GM19023 (cell line): ENCODE measurements around the gene DLD.
"Not testable (repeated sequence)": the region's sequence is repeated elsewhere in the genome, so short reads cannot be mapped to it uniquely, and the experiment has no call there.

ENCODE experiments used
- ATAC-seq: cut with Tn5 transposase; IDR thresholded peaks from one replicate; pipeline ENCODE4 v1.9.1; 2021; ENCODE audit warnings: mild to moderate bottlenecking, moderate library complexity; ENCODE audit not compliant: unreplicated experiment

Gene DLD

DNA sequence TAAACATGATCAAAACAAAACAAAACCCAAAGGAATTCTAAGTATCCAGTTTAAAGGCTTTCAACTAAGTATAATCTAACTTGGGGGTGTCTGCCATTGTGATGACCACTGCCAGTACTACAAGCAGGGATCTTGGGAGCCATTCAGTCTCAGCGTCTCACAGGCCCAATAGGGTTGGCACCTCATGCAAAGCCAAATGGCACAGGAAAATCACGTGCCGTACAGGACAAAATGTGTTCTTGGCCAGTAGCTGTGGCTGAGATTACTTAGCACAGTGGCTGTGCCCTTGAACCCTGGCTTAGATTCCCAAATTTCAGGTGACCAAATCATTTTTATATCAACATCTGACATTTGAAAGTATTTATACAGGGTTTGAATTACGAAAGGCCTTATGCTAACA lies 50.0 kb downstream of the DLD start:
- no peak for ATAC-seq

DNA sequence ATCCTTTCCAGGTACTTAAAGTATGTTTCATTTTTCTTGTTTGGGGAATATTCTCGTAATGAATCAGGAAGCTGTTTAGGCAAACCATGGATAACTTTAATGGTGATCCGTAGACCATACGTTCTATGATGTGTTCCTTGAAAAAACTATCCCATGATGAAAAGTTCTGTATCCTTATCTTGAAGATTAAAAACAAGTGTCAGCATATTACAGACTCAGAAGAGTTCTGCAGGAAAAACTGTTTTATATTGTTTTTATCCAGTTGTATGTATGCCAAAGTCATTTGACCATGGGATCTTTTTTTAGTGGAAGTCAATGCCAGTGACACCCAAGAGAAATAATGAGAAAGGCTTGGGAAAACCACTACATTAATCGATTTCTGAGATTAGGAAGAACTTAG lies 52.0 kb downstream of the DLD start:
- no peak for ATAC-seq

DNA sequence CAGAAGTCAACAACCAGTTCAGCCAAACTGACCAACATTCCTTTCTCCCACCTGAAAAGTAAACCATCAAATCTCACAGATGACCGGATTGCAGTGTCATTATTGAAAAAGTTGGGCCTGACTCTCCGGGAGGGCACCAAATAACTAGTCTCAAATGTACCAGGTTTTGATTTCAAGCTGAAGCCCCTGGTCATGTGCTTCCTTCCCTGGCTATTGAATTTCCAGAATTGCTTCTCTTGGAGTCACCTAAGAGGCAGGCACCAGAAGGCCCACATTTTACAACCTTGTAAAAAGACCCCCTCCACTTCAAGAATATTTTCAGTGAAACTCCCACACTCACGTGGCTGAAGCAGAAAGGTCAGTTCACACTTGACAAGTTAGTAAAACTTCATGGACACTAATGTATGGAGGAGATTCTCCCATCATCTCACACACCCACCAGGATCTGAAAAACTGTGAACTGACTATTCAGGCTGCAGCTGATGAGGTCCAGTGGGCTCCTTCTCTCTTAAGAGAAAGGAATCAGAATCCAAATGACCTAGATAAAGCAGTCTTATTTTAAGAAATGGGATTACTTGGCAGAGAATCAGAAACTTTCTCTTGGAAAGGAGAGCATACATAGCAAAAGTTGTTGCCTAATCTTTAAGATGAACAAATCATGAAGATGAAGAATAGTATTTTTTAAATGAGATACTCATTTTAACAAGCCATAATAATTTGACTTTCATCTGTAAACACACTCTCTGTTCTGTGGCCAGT lies 53.6 kb downstream of the DLD start:
- ATAC-seq, result no peak

GRCh38 chr7:107945332-107945731 lies 54.3 kb downstream of the DLD start:
- ATAC-seq, result no peak

- no peak for ATAC-seq
These were observed 55.5 kb downstream of the DLD start for GRCh38 chr7:107946451-107946850.

GRCh38 chr7:107946881-107947280 lies 55.9 kb downstream of the DLD start:
- ATAC-seq, result no peak

GRCh38 chr7:107948645-107949442 lies 57.9 kb downstream of the DLD start:
- no peak for ATAC-seq

DNA sequence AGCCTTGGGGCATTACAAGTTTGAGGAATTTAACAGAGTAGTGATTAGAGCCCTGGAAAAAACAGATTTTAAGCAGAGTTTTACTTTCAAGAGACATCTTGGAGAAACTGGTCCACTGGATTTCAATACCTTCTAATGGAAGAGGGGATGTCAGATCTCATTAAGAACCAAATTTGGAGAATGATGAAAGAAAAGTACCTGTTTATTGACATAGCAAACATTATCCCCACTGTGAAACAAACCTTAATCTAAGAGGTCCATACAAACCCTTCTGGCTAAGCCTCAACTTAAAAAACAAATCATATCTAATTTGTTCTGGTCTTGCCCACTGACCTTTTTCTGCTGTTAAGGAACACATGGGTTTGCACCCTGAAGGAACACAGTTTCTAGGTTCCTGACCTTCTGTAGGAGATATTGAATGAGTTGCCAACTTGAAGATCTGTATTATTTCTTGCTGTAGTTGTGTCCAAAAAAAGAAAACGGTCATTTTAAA lies 58.5 kb downstream of the DLD start:
- ATAC-seq, result no peak

- no peak for ATAC-seq
These were observed 60.3 kb downstream of the DLD start for GRCh38 chr7:107951172-107951787.

DNA sequence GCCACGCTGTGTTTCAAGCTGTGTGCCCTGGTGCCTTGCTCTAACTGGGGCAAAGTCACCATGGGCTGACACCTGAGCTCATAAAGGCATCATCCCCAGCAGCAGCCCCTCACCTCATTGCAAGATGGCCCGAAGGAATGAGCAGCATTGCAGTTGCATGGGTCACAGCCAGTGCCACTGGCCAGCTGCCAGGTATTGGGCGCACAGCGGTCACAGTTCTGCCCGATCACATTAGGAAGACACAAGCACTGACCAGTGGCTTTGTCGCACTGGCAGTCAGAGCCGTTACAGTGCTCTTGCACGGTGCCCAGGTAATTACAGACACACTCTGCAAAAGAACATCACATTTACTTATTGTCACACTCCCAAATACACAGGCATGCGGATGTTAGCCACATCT lies 60.9 kb downstream of the DLD start:
- no peak for ATAC-seq

DNA sequence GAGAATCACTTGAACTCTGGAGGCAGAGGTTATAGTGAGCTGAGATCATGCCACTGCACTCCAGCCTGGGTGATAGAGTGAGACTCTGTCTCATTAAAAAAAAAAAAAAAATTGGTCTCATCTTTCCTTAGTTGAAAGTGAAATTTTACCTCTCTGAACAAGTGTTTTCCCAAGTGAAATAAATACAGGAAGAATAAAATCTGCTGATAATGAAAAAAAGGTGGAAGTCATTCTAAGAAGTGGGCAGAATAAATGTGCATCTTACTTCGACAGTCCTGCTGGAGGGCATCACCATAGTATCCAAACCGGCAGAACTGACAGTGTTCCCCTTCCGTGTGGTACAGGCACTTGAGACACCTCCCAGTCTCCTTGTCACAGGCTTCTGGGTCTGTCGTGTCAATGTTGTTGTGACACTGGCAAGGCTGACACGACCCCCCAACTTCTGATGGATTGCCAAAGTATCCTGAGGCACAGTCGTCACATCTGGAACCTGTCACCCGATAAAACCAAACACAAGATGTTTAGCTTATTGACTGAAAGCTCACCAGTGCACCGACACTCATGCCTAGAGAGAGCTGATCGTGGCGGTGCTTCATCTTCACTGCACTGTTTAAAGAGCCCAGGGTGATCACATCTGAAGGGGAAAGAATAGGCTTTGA lies 62.4 kb downstream of the DLD start:
- ATAC-seq, result no peak

GRCh38 chr7:107953924-107954303 lies 62.9 kb downstream of the DLD start:
- no peak for ATAC-seq

DNA sequence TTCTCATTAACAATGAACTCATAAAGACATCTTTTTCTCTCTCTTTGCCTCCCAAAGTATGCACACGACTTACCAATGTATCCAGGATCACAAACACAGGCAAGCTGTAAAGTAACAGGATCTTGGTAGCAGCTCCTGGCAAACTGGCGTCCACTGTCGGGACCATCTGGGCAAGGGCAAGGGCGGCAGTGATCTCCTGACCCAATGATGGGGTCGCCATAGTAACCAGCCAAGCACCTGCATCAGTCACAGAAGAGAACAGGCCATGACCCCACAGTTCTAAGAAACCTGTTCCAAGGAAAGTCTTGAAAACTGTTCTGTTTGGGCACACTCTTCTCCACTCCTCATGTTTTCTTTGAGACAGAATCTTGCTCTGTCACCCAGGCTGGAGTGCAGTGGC lies 64.4 kb downstream of the DLD start:
- ATAC-seq, result no peak

DNA sequence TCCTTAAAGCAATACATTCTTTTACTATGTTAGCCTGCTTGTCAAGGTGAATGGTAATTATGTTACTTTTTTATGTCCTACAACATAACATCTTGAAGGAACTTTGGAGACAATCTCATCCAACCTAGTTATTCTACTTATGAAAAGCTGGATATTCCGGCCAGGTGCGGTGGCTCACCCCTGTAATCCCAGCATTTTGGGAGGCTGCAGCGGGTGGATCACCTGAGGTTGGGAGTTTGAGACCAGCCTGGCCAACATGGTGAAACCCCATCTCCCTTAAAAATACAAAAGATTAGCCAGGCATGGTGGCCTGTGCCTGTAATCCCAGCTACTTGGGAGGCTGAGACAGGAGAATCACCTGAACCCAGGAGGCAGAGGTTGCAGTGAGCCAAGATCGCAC lies 66.0 kb downstream of the DLD start:
- not testable (repeated sequence) for ATAC-seq

DNA sequence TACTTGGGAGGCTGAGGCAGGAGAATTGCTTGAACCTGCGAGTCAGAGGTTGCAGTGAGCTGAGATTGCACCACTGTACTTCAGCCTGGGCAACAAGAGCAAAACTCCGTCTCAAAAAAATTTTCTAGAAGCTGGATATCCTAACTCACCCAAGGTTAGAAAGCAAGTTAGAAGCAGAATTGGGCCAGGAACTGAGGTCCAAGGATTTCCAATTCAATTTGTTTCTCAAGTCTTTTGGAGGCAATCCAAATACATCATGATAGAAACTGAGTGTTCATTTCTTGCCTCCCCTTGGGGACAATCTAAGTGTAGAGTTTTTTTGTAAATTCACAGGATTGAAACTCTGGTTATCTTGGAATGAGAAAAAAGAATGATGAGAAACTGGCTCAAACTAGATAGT lies 66.5 kb downstream of the DLD start:
- ATAC-seq, result no peak

DNA sequence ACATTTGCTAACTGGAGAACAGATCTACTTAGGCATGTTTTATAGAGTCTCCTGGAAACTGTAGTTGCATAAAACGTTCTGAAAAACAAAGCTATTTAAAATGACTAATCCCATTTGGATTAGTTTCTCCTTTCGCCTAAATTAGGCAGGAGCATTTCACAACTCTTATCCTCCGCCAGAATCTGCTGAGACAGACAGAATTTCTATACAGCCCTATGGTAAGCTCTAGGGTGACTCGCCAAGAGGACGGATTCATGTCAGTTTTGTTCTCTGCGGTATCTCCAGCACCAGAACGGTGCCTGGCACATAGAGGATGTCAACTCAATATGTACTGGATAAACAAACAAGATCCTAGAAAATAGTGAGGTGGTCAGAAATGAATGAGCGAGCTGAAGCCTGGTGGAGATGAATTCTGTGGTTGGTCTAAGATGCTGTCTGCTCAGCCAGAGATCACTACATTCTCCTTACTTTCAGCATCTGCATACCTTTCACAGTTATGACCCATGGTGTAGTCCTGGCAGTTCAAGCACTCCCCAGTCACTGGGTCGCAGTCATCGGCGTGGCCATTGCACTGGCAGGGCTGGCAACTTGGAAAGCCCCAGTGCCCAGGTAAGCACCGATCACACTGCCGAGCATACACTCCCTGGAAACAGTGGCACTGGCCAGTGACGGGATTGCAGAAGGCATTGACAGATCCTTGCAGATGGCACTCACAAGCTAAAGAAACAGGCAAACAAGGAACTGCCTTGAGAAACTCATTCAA lies 68.0 kb downstream of the DLD start:
- ATAC-seq, result no peak

DNA sequence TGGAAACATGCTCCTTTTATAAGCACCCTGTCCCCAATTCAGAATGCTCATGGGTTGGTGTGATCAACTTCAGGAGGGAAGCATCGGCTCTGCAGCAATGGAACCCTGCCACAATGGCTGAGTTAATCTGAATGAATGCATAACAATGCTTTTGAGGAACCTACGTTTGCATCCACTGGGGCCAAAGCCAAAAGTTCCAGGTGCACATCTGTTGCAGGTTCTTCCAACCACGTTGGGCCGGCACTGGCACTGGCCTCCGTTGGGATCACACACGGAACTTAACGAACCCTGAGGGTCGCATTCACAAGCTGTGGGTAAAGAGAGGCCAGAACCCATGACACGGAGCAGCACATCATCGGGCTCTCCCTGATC lies 68.5 kb downstream of the DLD start:
- no peak for ATAC-seq

DNA sequence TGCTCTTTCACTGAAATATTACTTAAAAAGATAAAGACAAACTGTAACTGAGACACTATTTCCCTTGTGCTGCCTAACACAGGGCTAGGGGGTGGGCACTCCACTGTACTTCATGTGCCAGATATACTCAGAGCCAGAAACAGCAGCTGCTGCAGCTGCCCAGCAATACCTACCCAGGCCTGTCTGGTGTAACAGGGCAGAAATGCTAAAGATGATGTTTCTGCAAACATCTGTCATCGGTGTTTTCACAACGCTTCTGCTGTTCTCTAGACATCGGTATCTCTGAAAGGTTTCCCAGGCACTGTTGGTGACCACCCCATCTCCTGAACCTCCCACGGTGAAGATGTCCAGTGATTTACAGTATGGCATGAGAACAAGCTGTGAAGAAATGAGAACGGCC lies 69.3 kb downstream of the DLD start:
- ATAC-seq, result no peak

- no peak for ATAC-seq
These were observed 70.4 kb downstream of the DLD start for GRCh38 chr7:107961405-107961804.

DNA sequence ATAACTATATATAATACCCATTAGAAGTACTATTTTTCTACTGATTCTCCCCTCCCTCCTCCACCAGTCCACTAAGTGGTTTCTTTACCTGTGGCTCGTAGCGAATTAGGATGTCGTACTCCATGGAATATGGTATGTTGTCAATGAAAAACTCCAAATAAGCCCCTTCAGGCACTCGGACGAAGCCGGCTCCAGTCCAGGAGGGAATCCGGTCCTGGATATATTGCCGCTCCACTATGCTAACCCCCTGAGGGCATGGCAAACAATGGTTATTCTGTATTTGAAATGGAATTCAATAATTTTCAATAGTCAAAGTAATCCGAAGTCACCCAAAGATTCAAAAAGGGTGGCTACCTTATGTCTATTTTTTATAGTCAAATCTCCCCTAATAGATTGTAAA lies 71.8 kb downstream of the DLD start:
- no peak for ATAC-seq

- ATAC-seq, result no peak
These were observed 73.5 kb downstream of the DLD start for GRCh38 chr7:107964510-107964909.
